ENCODE measurements around the gene PITRM1. TPM values are rescaled to one million over a fixed set of nuclear protein-coding genes. Genes with fewer than 3 reads are reported as not detected.

Gene PITRM1
- polyA plus RNA-seq, 1 donor from 2014 or later = 62.2 TPM

DNA sequence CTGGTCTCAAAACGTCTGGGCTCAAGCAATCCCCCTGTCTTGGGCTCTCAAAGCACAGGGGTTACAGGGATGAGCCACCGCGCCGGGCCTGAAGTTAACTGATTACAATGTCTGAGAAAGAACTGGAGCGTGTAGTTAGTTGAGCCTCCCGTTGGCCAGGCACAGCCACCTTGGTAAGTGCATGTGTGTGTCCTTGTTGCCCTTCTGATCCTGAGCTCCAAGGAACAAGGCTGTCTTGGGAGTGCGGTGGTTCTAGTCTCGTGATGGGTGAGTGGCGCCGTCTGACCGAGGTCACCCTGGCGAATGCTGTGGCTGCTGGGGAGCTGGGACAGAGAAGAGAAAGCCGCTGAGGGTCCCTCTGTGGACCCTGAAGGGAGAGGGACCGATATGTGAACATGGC lies 50.5 kb downstream of the PITRM1 start:
- Histone ChIP-seq H3K36me3 (ENCODE audit: insufficient read depth, low read length) (no peaks in the 10 kb centered on the region), H3K79me2 (replicated peaks; ENCODE audit: insufficient read depth, low read length) (no peaks in the 10 kb centered on the region), H3K9me2 (ENCODE audit: insufficient read depth, low read length) (no peaks in the 10 kb centered on the region), H3K4me3 (ENCODE audit: low read length) (no peak overlapping the region), H3K27me3 (ENCODE audit: insufficient read depth, low read depth, low read length) (no peaks in the 10 kb centered on the region), H3K27ac (ENCODE audit: low read length) (no peak overlapping the region), H3K9me3 (ENCODE audit: low read length) (no peaks in the 10 kb centered on the region), H2AFZ (ENCODE audit: low read depth, low read length) (no peak overlapping the region), H3F3A (ENCODE audit: insufficient read depth, low read length, poor library complexity, severe bottlenecking) (no peaks in the 10 kb centered on the region), H4K20me1 (ENCODE audit: insufficient read depth) (no peaks in the 10 kb centered on the region), H3K4me2 (ENCODE audit: low read length) (no peak overlapping the region), H3K9ac (ENCODE audit: low read length) (no peak overlapping the region)
- TF ChIP-seq, protein P1, sequence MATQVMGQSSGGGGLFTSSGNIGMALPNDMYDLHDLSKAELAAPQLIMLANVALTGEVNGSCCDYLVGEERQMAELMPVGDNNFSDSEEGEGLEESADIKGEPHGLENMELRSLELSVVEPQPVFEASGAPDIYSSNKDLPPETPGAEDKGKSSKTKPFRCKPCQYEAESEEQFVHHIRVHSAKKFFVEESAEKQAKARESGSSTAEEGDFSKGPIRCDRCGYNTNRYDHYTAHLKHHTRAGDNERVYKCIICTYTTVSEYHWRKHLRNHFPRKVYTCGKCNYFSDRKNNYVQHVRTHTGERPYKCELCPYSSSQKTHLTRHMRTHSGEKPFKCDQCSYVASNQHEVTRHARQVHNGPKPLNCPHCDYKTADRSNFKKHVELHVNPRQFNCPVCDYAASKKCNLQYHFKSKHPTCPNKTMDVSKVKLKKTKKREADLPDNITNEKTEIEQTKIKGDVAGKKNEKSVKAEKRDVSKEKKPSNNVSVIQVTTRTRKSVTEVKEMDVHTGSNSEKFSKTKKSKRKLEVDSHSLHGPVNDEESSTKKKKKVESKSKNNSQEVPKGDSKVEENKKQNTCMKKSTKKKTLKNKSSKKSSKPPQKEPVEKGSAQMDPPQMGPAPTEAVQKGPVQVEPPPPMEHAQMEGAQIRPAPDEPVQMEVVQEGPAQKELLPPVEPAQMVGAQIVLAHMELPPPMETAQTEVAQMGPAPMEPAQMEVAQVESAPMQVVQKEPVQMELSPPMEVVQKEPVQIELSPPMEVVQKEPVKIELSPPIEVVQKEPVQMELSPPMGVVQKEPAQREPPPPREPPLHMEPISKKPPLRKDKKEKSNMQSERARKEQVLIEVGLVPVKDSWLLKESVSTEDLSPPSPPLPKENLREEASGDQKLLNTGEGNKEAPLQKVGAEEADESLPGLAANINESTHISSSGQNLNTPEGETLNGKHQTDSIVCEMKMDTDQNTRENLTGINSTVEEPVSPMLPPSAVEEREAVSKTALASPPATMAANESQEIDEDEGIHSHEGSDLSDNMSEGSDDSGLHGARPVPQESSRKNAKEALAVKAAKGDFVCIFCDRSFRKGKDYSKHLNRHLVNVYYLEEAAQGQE (IDR thresholded peaks at IDR 0.05; ENCODE audit: borderline replicate concordance) = no peak
- TF ChIP-seq EP300 (conservative IDR thresholded peaks at IDR 0.05; ENCODE audit: poor library complexity, severe bottlenecking) (no peak), EZH2 (IDR thresholded peaks at IDR 0.05; ENCODE audit: borderline replicate concordance, insufficient read depth, low read length, poor library complexity, severe bottlenecking) (no peak), RAD21 (conservative IDR thresholded peaks at IDR 0.05) (no peak), POLR2AphosphoS5 (IDR thresholded peaks at IDR 0.05) (no peak), SMC3 (conservative IDR thresholded peaks at IDR 0.05; ENCODE audit: poor library complexity) (no peak)
- TF ChIP-seq, protein P2, sequence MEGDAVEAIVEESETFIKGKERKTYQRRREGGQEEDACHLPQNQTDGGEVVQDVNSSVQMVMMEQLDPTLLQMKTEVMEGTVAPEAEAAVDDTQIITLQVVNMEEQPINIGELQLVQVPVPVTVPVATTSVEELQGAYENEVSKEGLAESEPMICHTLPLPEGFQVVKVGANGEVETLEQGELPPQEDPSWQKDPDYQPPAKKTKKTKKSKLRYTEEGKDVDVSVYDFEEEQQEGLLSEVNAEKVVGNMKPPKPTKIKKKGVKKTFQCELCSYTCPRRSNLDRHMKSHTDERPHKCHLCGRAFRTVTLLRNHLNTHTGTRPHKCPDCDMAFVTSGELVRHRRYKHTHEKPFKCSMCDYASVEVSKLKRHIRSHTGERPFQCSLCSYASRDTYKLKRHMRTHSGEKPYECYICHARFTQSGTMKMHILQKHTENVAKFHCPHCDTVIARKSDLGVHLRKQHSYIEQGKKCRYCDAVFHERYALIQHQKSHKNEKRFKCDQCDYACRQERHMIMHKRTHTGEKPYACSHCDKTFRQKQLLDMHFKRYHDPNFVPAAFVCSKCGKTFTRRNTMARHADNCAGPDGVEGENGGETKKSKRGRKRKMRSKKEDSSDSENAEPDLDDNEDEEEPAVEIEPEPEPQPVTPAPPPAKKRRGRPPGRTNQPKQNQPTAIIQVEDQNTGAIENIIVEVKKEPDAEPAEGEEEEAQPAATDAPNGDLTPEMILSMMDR (IDR thresholded peaks at IDR 0.05; ENCODE audit: poor library complexity, severe bottlenecking) = no peak

DNA sequence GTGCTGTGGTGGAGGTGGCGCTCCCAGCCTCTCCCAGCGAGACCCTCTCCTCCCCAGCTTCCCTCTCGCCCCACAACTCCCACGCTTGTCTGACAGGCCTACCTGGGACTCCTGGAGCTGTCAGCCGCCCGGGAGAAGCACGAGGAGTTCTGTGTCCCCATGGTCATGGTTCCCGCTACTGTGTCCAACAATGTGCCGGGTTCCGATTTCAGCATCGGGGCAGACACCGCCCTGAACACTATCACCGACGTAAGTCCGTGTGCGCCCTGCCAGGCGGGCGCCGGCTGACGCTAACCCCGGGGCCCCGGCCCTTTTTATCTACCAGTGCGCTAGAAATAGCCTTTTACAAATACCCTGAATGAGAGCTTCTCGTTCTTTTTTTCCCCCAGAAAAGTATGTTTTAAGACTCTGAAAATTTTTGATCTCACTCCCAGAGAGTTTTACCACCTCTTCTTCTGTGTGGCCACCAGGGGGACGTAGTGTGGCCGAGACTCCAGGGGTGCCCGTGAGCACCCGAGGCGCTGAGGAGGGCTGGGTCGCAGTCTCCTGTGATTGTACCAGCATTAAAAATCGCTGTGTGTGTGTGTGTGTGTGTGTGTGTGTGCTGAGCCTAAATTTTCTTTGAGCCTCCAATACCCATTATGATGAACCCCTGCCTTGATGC lies 52.7 kb downstream of the PITRM1 start:
- Histone ChIP-seq H2AFZ (ENCODE audit: low read depth, low read length) (no peak overlapping the region), H3K36me3 (ENCODE audit: insufficient read depth, low read length) (no peaks in the 10 kb centered on the region), H3K4me3 (ENCODE audit: low read length) (no peak overlapping the region), H3K9ac (ENCODE audit: low read length) (no peak overlapping the region), H3K4me2 (ENCODE audit: low read length) (no peak overlapping the region), H3K79me2 (replicated peaks; ENCODE audit: insufficient read depth, low read length) (no peaks in the 10 kb centered on the region), H4K20me1 (ENCODE audit: insufficient read depth) (no peaks in the 10 kb centered on the region), H3K27me3 (ENCODE audit: insufficient read depth, low read depth, low read length) (no peaks in the 10 kb centered on the region), H3K9me2 (ENCODE audit: insufficient read depth, low read length) (no peaks in the 10 kb centered on the region), H3K27ac (ENCODE audit: low read length) (no peak overlapping the region), H3K9me3 (ENCODE audit: low read length) (no peaks in the 10 kb centered on the region), H3F3A (ENCODE audit: insufficient read depth, low read length, poor library complexity, severe bottlenecking) (no peaks in the 10 kb centered on the region)
- TF ChIP-seq EZH2 (IDR thresholded peaks at IDR 0.05; ENCODE audit: borderline replicate concordance, insufficient read depth, low read length, poor library complexity, severe bottlenecking) (no peak), TAF1 (IDR thresholded peaks at IDR 0.05; ENCODE audit: low read depth) (no peak), RAD21 (conservative IDR thresholded peaks at IDR 0.05) (no peak), SMC3 (conservative IDR thresholded peaks at IDR 0.05; ENCODE audit: poor library complexity) (no peak), EP300 (conservative IDR thresholded peaks at IDR 0.05; ENCODE audit: poor library complexity, severe bottlenecking) (no peak), MXI1 (conservative IDR thresholded peaks at IDR 0.05; ENCODE audit: poor library complexity, severe bottlenecking) (no peak), POLR2AphosphoS5 (IDR thresholded peaks at IDR 0.05) (no peak)
- TF ChIP-seq, protein P1 (IDR thresholded peaks at IDR 0.05; ENCODE audit: borderline replicate concordance) = no peak
- TF ChIP-seq, protein P2 (IDR thresholded peaks at IDR 0.05; ENCODE audit: poor library complexity, severe bottlenecking) = no peak

All from neural cell (in vitro differentiated cells).